Gastrocnemius medialis (tissue), 4 donors: ENCODE data around the gene PDZRN3. TPM values are rescaled to one million over a fixed set of nuclear protein-coding genes. Genes with fewer than 3 reads are reported as not detected.

Experiments used
- ATAC-seq, 2 donors: fragments of 150-250 bp; one replicate each; pipeline ENCODE4 v1.9.1; 2016
- DNase-seq, 2 donors: peaks; one replicate each; pipeline ENCODE4 v3.0.0-alpha.2; 2019
- H3K27ac ChIP-seq, 4 donors: fragments of 200-600 bp; sonication (generic); 1 replicate in 1 of 4; 2 replicates in 3 of 4; pipeline ENCODE4 v1.5.1; 2016 to 2018; ENCODE audit warnings: mild to moderate bottlenecking in 2 of 4, moderate library complexity in 1 of 4
- H3K27me3 ChIP-seq, 3 donors: fragments of 200-600 bp; sonication (generic) in 2 of 3; 1 replicate in 1 of 3; 2 replicates in 2 of 3; pipeline versions ENCODE4 v1.5.1 to v1.6.0; 2016 to 2019; ENCODE audit warnings: mild to moderate bottlenecking in 1 of 3, moderate library complexity in 1 of 3
- H3K36me3 ChIP-seq, 2 donors: fragments of 200-600 bp; sonication (generic) in 1 of 2; one replicate each; pipeline ENCODE4 v1.5.1; 2017 to 2018
- H3K4me1 ChIP-seq, 2 donors: fragments of 200-600 bp; sonication (generic) in 1 of 2; one replicate each; pipeline ENCODE4 v1.5.1; 2016 to 2017; ENCODE audit warnings: mild to moderate bottlenecking in 2 of 2
- H3K4me3 ChIP-seq, 4 donors: fragments of 200-600 bp; sonication (generic) in 3 of 4; 1 replicate in 1 of 4; 2 replicates in 3 of 4; pipeline ENCODE4 v1.5.1; 2016 to 2019; ENCODE audit warnings: mild to moderate bottlenecking in 2 of 4
- H3K9me3 ChIP-seq, 3 donors: fragments of 200-600 bp; sonication (generic) in 2 of 3; 1 replicate in 1 of 3; 2 replicates in 2 of 3; pipeline ENCODE4 v1.5.1; 2016 to 2019
- POLR2A ChIP-seq, 2 donors: fragments of 450-650 bp; IDR thresholded peaks; one replicate each; pipeline ENCODE4 v1.6.1; 2017; ENCODE audit warnings: antibody characterized with exemption in 2 of 2, mild to moderate bottlenecking in 2 of 2, moderate library complexity in 2 of 2
- in situ Hi-C, 4 donors: fragments of 200-750 bp; cut with MboI; loops; one replicate each; pipeline versions ENCODE4 v1.15.0 to v1.8.0; 2017; ENCODE audit warnings: low sequenced_read_pairs in 4 of 4
- intact Hi-C: fragments of 100-400 bp; cut with DNase I; formaldehyde crosslinking; loops from one replicate; pipeline ENCODE4 v1.15.1; 2023; ENCODE audit warnings: low total_unique reads
- total RNA-seq, 4 donors: library from RNA; depleted of rRNA; stranded (reverse); fragments of >200 nt; gene quantifications; one replicate each; pipeline versions ENCODE4 v1.1.0 to v1.2.3, GENCODE V29; 2016
- TF ChIP-seq, protein P1 (sequence below), 5 experiments: fragments of 450-650 bp in 3 of 5; fragments of 200-600 bp in 2 of 5; sonication (generic) in 2 of 5; IDR thresholded peaks in 4 of 5; conservative IDR thresholded peaks in 1 of 5; 1 replicate in 4 of 5; 2 replicates in 1 of 5; pipeline ENCODE4 v1.5.1; 2016 to 2019; ENCODE audit warnings: antibody characterized with exemption in 5 of 5, mild to moderate bottlenecking in 3 of 5, moderate library complexity in 3 of 5

The PDZRN3 gene
- total RNA-seq, 4 donors from 2014 or later, result 9.1 to 30.3 (median 24.7) TPM

DNA sequence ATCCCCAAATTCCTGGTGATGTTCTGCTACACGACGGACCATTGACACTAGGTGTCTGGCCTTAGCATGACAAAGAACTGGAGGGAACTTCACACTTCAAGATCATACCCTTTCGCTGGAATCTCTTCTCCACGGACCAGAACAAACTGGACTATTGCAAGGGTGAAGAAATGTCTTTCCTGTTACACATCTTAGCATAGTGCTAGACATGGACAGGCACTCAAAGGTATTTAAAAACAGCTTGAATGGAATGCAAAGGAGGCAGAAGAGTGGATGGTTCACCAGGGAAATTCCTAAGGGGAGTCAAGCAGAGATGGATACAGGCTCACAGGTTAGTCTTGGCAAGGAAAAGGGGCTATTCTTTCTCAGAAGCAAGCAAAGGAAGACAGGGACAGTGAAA lies 33.5 kb upstream of the PDZRN3 start:
- Histone ChIP-seq H3K36me3 (no peaks in the 10 kb centered on the region), H3K27me3 (no peaks in the 10 kb centered on the region), H3K27ac (no peak overlapping the region), H3K9me3 (no peaks in the 10 kb centered on the region), H3K4me1 (no peaks in the 10 kb centered on the region), H3K4me3 (no peak overlapping the region)
- in situ Hi-C loops (loop anchor here in 1 of 4 donors (25.0 kb wide), 1 partner anchor 546 kb away; no protein-coding TSS in a partner anchor), intact Hi-C loops (no loop called here)
- ATAC-seq (no peak), DNase-seq (no peak)
- TF ChIP-seq, protein P1, sequence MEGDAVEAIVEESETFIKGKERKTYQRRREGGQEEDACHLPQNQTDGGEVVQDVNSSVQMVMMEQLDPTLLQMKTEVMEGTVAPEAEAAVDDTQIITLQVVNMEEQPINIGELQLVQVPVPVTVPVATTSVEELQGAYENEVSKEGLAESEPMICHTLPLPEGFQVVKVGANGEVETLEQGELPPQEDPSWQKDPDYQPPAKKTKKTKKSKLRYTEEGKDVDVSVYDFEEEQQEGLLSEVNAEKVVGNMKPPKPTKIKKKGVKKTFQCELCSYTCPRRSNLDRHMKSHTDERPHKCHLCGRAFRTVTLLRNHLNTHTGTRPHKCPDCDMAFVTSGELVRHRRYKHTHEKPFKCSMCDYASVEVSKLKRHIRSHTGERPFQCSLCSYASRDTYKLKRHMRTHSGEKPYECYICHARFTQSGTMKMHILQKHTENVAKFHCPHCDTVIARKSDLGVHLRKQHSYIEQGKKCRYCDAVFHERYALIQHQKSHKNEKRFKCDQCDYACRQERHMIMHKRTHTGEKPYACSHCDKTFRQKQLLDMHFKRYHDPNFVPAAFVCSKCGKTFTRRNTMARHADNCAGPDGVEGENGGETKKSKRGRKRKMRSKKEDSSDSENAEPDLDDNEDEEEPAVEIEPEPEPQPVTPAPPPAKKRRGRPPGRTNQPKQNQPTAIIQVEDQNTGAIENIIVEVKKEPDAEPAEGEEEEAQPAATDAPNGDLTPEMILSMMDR (IDR thresholded peaks at IDR 0.05 in 4 of 5, conservative IDR thresholded peaks at IDR 0.05 in 1 of 5), result no peak
- no peak for TF ChIP-seq POLR2A (IDR thresholded peaks at IDR 0.05)

DNA sequence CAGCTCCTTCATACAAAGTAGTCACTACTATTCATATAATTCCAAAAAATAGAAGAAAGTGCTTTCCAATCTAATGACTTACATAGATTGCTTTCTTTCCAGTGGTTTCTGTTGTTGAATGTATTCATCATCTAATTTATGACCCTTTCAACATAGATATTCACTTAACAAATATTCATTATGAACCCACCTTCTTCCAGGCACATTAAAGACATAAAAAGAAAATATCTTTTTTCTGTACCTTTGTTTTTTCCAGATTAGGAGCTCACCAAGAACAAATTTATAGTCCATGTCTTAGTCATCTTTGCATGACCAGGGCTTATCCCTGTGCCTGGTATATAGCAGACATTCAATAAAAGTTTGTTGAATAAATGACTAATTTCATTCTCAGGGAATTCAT lies 32.4 kb upstream of the PDZRN3 start:
- in situ Hi-C loops, result loop anchor here in 1 of 4 donors (25.0 kb wide), 1 partner anchor 545 kb away; no protein-coding TSS in a partner anchor

DNA sequence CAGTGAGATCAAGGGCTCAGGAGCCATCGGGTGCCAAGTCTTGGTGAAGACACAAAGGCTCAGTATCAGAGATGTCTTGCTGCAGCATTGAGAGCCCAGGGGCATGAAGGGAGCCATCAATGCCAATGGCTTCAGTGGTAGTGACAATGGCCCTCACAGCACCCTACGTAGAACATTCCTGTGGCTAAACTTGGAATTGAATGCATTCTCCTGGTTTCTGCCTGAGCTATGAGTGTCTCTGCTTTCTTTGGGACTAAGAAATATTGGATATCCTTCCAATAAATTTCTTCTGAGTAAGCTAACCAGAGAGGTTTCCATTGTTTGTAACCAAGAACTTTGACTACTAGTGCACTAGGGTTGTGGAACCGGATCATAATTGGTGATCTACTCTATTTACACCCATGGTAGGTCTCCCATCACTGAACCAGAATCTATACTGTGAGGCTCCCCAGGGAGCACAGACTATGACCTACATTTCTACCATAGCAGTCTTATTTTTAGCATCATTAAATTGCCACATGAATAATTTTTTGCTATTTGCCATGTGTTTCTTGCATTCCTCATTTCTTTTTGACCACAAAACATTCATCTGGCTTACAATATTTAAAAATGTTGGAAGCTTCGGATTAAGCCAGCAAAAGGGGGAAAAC lies 31.6 kb upstream of the PDZRN3 start:
- H3K9me3 ChIP-seq, result no peaks in the 10 kb centered on the region
- H3K36me3 ChIP-seq, result no peaks in the 10 kb centered on the region
- no peak overlapping the region for H3K4me3 ChIP-seq
- intact Hi-C loops, result no loop called here
- no peaks in the 10 kb centered on the region for H3K27me3 ChIP-seq
- TF ChIP-seq POLR2A (IDR thresholded peaks at IDR 0.05), result no peak
- TF ChIP-seq, protein P1 (IDR thresholded peaks at IDR 0.05 in 4 of 5, conservative IDR thresholded peaks at IDR 0.05 in 1 of 5), result no peak
- ATAC-seq (no peak), DNase-seq (no peak)
- no peaks in the 10 kb centered on the region for H3K4me1 ChIP-seq
- in situ Hi-C loops, result loop anchor here in 1 of 4 donors (25.0 kb wide), 1 partner anchor 544 kb away; no protein-coding TSS in a partner anchor
- no peak overlapping the region for H3K27ac ChIP-seq

More for the DNA sequence above, 32.4 kb upstream of the PDZRN3 start:
- ATAC-seq, result no peak
- no peak overlapping the region for H3K4me3 ChIP-seq
- TF ChIP-seq POLR2A (IDR thresholded peaks at IDR 0.05), result no peak
- TF ChIP-seq, protein P1 (IDR thresholded peaks at IDR 0.05 in 4 of 5, conservative IDR thresholded peaks at IDR 0.05 in 1 of 5), result no peak
- no peaks in the 10 kb centered on the region for H3K27me3 ChIP-seq
- no peak overlapping the region for H3K27ac ChIP-seq
- no peaks in the 10 kb centered on the region for H3K4me1 ChIP-seq
- intact Hi-C loops, result no loop called here
- DNase-seq, result no peak
- H3K36me3 ChIP-seq, result no peaks in the 10 kb centered on the region
- H3K9me3 ChIP-seq, result no peaks in the 10 kb centered on the region

DNA sequence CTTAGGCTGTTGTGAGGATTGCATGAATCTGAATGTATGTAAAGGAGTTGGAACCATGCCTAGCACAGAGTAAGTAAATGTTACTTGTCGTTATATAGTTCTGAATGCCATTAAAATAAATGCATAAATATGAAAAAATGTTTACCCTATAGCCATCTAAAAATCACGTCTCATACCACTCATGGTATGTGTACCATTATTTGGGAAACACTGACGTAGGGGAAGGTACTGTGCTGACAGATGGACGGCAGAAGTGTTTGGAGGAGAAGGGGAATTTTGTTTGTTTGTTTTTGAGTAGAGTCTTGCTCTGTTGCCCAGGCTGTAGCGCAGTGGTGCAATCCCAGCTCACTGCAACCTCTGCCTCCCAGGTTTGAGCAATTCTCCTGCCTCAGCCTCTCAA lies 30.5 kb upstream of the PDZRN3 start:
- no peak overlapping the region for H3K27ac ChIP-seq
- DNase-seq (no peak), ATAC-seq (no peak)
- no peaks in the 10 kb centered on the region for H3K9me3 ChIP-seq
- intact Hi-C loops, result no loop called here
- in situ Hi-C loops, result loop anchor here in 1 of 4 donors (25.0 kb wide), 1 partner anchor 543 kb away; no protein-coding TSS in a partner anchor
- H3K27me3 ChIP-seq, result no peaks in the 10 kb centered on the region
- no peaks in the 10 kb centered on the region for H3K4me1 ChIP-seq
- TF ChIP-seq, protein P1 (IDR thresholded peaks at IDR 0.05 in 4 of 5, conservative IDR thresholded peaks at IDR 0.05 in 1 of 5), result no peak
- TF ChIP-seq POLR2A (IDR thresholded peaks at IDR 0.05), result no peak
- H3K36me3 ChIP-seq, result no peaks in the 10 kb centered on the region
- no peak overlapping the region for H3K4me3 ChIP-seq
